Neural cell (in vitro differentiated cells): ENCODE data around the gene DOCK9. TPM values are rescaled to one million over a fixed set of nuclear protein-coding genes. Genes with fewer than 3 reads are reported as not detected.

Experiments
- H2AFZ ChIP-seq: fragments of 200-600, 300-800 bp; sonication (generic), shearing (Covaris generic); 2 replicates; pipeline ENCODE4 v1.6.0; 2014; ENCODE audit warnings: low read depth, mild to moderate bottlenecking, antibody characterized with exemption, low read length, moderate library complexity
- H3F3A ChIP-seq: fragments of 200-600 bp; shearing (Covaris generic); 2 replicates; pipeline ENCODE4 v1.6.1; 2016; ENCODE audit warnings: mild to moderate bottlenecking, moderate library complexity, mixed read lengths, antibody characterized with exemption, low read length; ENCODE audit not compliant: insufficient read depth, poor library complexity, severe bottlenecking
- H3K27ac ChIP-seq: fragments of 200-600, 300-800 bp; sonication (generic), shearing (Covaris generic); 2 replicates; pipeline ENCODE4 v1.5.1; 2014; ENCODE audit warnings: mild to moderate bottlenecking, low read length, moderate library complexity
- H3K27me3 ChIP-seq: fragments of 300-800, 200-600 bp; sonication (generic), shearing (Covaris generic); 2 replicates; pipeline ENCODE4 v1.6.0; 2014; ENCODE audit warnings: mild to moderate bottlenecking, low read depth, low read length, moderate library complexity; ENCODE audit not compliant: insufficient read depth
- H3K36me3 ChIP-seq: fragments of 300-800, 200-600 bp; sonication (generic), shearing (Covaris generic); 2 replicates; pipeline ENCODE4 v1.5.1; 2014; ENCODE audit warnings: mild to moderate bottlenecking, antibody characterized with exemption, low read length, moderate library complexity; ENCODE audit not compliant: insufficient read depth
- H3K4me2 ChIP-seq: fragments of 300-800, 200-600 bp; sonication (generic), shearing (Covaris generic); 2 replicates; pipeline ENCODE4 v1.6.0; 2014; ENCODE audit warnings: mild to moderate bottlenecking, low read length
- H3K4me3 ChIP-seq: fragments of 300-800, 200-600 bp; sonication (generic), shearing (Covaris generic); 2 replicates; pipeline ENCODE4 v1.5.1; 2014; ENCODE audit warnings: mild to moderate bottlenecking, low read length, moderate library complexity
- H3K79me2 ChIP-seq: fragments of 200-600 bp; shearing (Covaris generic); replicated peaks from 2 replicates; pipeline ENCODE4 v1.6.0; 2014; ENCODE audit warnings: mild to moderate bottlenecking, low read length, moderate library complexity; ENCODE audit not compliant: insufficient read depth
- H3K9ac ChIP-seq: fragments of 300-800, 200-600 bp; sonication (generic), shearing (Covaris generic); 2 replicates; pipeline ENCODE4 v1.6.1; 2016; ENCODE audit warnings: mild to moderate bottlenecking, low read length, mixed read lengths
- H3K9me2 ChIP-seq: fragments of 200-600 bp; shearing (Covaris generic); 2 replicates; pipeline ENCODE4 v1.6.1; 2016; ENCODE audit warnings: mild to moderate bottlenecking, low read length, mixed read lengths; ENCODE audit not compliant: insufficient read depth
- H3K9me3 ChIP-seq: fragments of 200-600, 300-800 bp; sonication (generic), shearing (Covaris generic); 2 replicates; pipeline ENCODE4 v1.6.1; 2016; ENCODE audit warnings: mild to moderate bottlenecking, mixed run types, low read length, moderate library complexity, mixed read lengths
- H4K20me1 ChIP-seq: fragments of 200-600 bp; shearing (Covaris generic); 2 replicates; pipeline ENCODE4 v1.6.1; 2016; ENCODE audit warnings: mild to moderate bottlenecking, mixed run types; ENCODE audit not compliant: insufficient read depth
- EP300 ChIP-seq: fragments of 450-650 bp; conservative IDR thresholded peaks from 2 replicates; pipeline ENCODE4 v1.6.1; 2014; ENCODE audit warnings: antibody characterized with exemption, mild to moderate bottlenecking, moderate library complexity; ENCODE audit not compliant: poor library complexity, severe bottlenecking
- EZH2 ChIP-seq: fragments of 200-600, 300-800 bp; shearing (Covaris generic), sonication (generic); IDR thresholded peaks from 2 replicates; pipeline ENCODE4 v1.6.1; 2014; ENCODE audit warnings: antibody characterized with exemption, low read length, borderline replicate concordance, mild to moderate bottlenecking; ENCODE audit not compliant: insufficient read depth, poor library complexity, severe bottlenecking
- MXI1 ChIP-seq: fragments of 450-650 bp; conservative IDR thresholded peaks from 2 replicates; pipeline ENCODE4 v1.6.1; 2014; ENCODE audit warnings: antibody characterized with exemption, mild to moderate bottlenecking; ENCODE audit not compliant: poor library complexity, severe bottlenecking
- POLR2AphosphoS5 ChIP-seq: IDR thresholded peaks from 2 replicates; pipeline ENCODE4 v1.6.1; 2012
- RAD21 ChIP-seq: fragments of 450-650 bp; conservative IDR thresholded peaks from 2 replicates; pipeline ENCODE4 v1.6.1; 2014; ENCODE audit warnings: antibody characterized with exemption, mild to moderate bottlenecking, moderate library complexity
- SMC3 ChIP-seq: fragments of 450-650 bp; conservative IDR thresholded peaks from 2 replicates; pipeline ENCODE4 v1.6.1; 2014; ENCODE audit warnings: antibody characterized with exemption, mild to moderate bottlenecking, moderate library complexity; ENCODE audit not compliant: poor library complexity
- TAF1 ChIP-seq: IDR thresholded peaks from 2 replicates; pipeline ENCODE4 v1.6.1; 2012; ENCODE audit warnings: low read depth
- polyA plus RNA-seq: library from polyadenylated mRNA; depleted of rRNA; stranded (reverse); fragments of >200 nt; gene quantifications from 2 replicates; pipeline ENCODE4 v1.2.3, GENCODE V29; 2014
- TF ChIP-seq, protein P1 (sequence below): fragments of 450-650 bp; IDR thresholded peaks from 2 replicates; pipeline ENCODE4 v1.5.1; 2014; ENCODE audit warnings: antibody characterized with exemption, mild to moderate bottlenecking, moderate library complexity; ENCODE audit not compliant: poor library complexity, severe bottlenecking
- TF ChIP-seq, protein P2 (sequence below): IDR thresholded peaks from 2 replicates; pipeline ENCODE4 v1.6.1; 2012; ENCODE audit warnings: borderline replicate concordance

The DOCK9 gene
- polyA plus RNA-seq, 1 donor from 2014 or later, result 11.4 TPM

- no peak overlapping the region for H3K9ac ChIP-seq
- no peaks in the 10 kb centered on the region for H3K79me2 ChIP-seq
- no peak overlapping the region for H3K4me3 ChIP-seq
Observed at GRCh38 chr13:98979012-98979660, 1.3 kb upstream of the DOCK9 start.

DNA sequence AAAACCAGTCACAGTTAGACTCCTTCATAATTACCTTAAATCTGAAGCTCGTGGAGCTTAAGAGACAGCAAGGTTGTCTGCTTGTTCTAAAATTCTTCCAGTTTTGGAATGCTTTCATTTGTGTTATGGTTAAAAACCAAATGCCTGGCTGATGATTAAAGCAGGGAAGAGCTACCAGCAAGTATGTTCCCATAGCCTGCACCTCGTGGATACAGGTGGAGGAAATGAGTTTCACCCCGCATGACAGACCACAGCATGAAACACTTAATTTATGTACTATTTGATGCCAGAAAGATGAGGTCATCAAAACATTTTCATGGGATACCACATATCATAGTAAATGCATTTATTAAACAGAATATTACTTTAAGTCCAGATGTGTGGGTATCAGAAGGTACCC lies 416 bp upstream of the DOCK9 start:
- H3K4me2 ChIP-seq, result no peak overlapping the region
- H3K9me2 ChIP-seq, result no peaks in the 10 kb centered on the region
- no peak overlapping the region for H3K9ac ChIP-seq
- no peaks in the 10 kb centered on the region for H3K79me2 ChIP-seq
- H3K9me3 ChIP-seq, result no peaks in the 10 kb centered on the region
- no peaks in the 10 kb centered on the region for H3K36me3 ChIP-seq
- H2AFZ ChIP-seq, result no peak overlapping the region
- TF ChIP-seq EP300, result no peak
- no peaks in the 10 kb centered on the region for H3F3A ChIP-seq
- no peaks in the 10 kb centered on the region for H3K27me3 ChIP-seq
- H3K4me3 ChIP-seq, result no peak overlapping the region
- no peak overlapping the region for H3K27ac ChIP-seq
- H4K20me1 ChIP-seq, result no peaks in the 10 kb centered on the region

More at GRCh38 chr13:98979012-98979660, 1.3 kb upstream of the DOCK9 start:
- no peaks in the 10 kb centered on the region for H3K36me3 ChIP-seq
- no peaks in the 10 kb centered on the region for H3K9me3 ChIP-seq
- no peaks in the 10 kb centered on the region for H4K20me1 ChIP-seq
- H2AFZ ChIP-seq, result no peak overlapping the region
- no peak overlapping the region for H3K4me2 ChIP-seq
- H3K27ac ChIP-seq, result no peak overlapping the region
- H3K27me3 ChIP-seq, result no peaks in the 10 kb centered on the region
- H3K9me2 ChIP-seq, result no peaks in the 10 kb centered on the region
- no peaks in the 10 kb centered on the region for H3F3A ChIP-seq
- no peak for TF ChIP-seq EP300
- no peak for TF ChIP-seq RAD21
- TF ChIP-seq, protein P1, sequence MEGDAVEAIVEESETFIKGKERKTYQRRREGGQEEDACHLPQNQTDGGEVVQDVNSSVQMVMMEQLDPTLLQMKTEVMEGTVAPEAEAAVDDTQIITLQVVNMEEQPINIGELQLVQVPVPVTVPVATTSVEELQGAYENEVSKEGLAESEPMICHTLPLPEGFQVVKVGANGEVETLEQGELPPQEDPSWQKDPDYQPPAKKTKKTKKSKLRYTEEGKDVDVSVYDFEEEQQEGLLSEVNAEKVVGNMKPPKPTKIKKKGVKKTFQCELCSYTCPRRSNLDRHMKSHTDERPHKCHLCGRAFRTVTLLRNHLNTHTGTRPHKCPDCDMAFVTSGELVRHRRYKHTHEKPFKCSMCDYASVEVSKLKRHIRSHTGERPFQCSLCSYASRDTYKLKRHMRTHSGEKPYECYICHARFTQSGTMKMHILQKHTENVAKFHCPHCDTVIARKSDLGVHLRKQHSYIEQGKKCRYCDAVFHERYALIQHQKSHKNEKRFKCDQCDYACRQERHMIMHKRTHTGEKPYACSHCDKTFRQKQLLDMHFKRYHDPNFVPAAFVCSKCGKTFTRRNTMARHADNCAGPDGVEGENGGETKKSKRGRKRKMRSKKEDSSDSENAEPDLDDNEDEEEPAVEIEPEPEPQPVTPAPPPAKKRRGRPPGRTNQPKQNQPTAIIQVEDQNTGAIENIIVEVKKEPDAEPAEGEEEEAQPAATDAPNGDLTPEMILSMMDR, result no peak
- no peak for TF ChIP-seq TAF1
- no peak for TF ChIP-seq POLR2AphosphoS5
- no peak for TF ChIP-seq SMC3
- no peak for TF ChIP-seq EZH2

DNA sequence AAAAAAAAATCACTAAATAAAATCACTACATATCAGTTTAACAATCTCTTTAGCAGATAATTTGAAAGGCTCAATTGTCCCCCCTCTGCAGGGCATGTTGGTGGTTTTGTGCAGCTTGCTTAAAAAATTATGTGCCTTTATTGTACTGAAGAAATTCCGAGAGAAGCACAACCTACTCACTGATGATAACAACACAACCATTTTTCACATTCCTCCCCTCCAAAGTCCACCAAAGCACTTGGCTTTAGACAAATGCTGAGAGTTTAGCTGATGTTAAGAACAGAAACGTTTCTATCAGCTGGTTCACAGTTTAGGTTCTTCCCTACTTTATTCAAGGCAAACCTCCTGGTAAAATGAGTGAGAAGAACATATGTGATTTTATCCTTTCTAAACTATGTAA lies 923 bp downstream of the DOCK9 start:
- no peaks in the 10 kb centered on the region for H4K20me1 ChIP-seq
- H3K79me2 ChIP-seq, result no peaks in the 10 kb centered on the region
- H3K27ac ChIP-seq, result no peak overlapping the region
- H3K36me3 ChIP-seq, result no peaks in the 10 kb centered on the region
- no peak overlapping the region for H3K4me3 ChIP-seq
- H3K27me3 ChIP-seq, result no peaks in the 10 kb centered on the region
- no peak overlapping the region for H3K9ac ChIP-seq
- H3K9me2 ChIP-seq, result no peaks in the 10 kb centered on the region
- no peaks in the 10 kb centered on the region for H3F3A ChIP-seq
- no peak overlapping the region for H2AFZ ChIP-seq
- H3K9me3 ChIP-seq, result no peaks in the 10 kb centered on the region
- H3K4me2 ChIP-seq, result no peak overlapping the region
- TF ChIP-seq SMC3 (no peak), RAD21 (no peak), MXI1 (no peak), TAF1 (no peak), POLR2AphosphoS5 (no peak), EP300 (no peak), EZH2 (no peak)
- TF ChIP-seq, protein P1, result no peak
- TF ChIP-seq, protein P2, sequence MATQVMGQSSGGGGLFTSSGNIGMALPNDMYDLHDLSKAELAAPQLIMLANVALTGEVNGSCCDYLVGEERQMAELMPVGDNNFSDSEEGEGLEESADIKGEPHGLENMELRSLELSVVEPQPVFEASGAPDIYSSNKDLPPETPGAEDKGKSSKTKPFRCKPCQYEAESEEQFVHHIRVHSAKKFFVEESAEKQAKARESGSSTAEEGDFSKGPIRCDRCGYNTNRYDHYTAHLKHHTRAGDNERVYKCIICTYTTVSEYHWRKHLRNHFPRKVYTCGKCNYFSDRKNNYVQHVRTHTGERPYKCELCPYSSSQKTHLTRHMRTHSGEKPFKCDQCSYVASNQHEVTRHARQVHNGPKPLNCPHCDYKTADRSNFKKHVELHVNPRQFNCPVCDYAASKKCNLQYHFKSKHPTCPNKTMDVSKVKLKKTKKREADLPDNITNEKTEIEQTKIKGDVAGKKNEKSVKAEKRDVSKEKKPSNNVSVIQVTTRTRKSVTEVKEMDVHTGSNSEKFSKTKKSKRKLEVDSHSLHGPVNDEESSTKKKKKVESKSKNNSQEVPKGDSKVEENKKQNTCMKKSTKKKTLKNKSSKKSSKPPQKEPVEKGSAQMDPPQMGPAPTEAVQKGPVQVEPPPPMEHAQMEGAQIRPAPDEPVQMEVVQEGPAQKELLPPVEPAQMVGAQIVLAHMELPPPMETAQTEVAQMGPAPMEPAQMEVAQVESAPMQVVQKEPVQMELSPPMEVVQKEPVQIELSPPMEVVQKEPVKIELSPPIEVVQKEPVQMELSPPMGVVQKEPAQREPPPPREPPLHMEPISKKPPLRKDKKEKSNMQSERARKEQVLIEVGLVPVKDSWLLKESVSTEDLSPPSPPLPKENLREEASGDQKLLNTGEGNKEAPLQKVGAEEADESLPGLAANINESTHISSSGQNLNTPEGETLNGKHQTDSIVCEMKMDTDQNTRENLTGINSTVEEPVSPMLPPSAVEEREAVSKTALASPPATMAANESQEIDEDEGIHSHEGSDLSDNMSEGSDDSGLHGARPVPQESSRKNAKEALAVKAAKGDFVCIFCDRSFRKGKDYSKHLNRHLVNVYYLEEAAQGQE, result no peak
